Skin of body (tissue), 2 donors: ENCODE results near the gene ZNF511. TPM values are rescaled to one million over a fixed set of nuclear protein-coding genes. Genes with fewer than 3 reads are reported as not detected.
A peak's percentile ranks its signal among the peaks of the same experiment; 100 is the strongest.
"Not testable (repeated sequence)": the region's sequence is repeated elsewhere in the genome, so short reads cannot be mapped to it uniquely, and the experiment has no call there.

Experiments
- DNase-seq: peaks from one replicate; lab custom pipeline; 2025; lab: John Stamatoyannopoulos, UW
- total RNA-seq: library from RNA; depleted of rRNA; stranded (reverse); fragments of >200 nt; gene quantifications from one replicate; pipeline ENCODE4 v1.2.3, GENCODE V29; 2014

The ZNF511 gene, protein sequence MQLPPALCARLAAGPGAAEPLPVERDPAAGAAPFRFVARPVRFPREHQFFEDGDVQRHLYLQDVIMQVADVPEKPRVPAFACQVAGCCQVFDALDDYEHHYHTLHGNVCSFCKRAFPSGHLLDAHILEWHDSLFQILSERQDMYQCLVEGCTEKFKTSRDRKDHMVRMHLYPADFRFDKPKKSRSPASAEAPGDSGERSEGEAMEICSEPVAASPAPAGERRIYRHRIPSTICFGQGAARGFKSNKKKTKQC
- total RNA-seq = 12.2 TPM

DNA sequence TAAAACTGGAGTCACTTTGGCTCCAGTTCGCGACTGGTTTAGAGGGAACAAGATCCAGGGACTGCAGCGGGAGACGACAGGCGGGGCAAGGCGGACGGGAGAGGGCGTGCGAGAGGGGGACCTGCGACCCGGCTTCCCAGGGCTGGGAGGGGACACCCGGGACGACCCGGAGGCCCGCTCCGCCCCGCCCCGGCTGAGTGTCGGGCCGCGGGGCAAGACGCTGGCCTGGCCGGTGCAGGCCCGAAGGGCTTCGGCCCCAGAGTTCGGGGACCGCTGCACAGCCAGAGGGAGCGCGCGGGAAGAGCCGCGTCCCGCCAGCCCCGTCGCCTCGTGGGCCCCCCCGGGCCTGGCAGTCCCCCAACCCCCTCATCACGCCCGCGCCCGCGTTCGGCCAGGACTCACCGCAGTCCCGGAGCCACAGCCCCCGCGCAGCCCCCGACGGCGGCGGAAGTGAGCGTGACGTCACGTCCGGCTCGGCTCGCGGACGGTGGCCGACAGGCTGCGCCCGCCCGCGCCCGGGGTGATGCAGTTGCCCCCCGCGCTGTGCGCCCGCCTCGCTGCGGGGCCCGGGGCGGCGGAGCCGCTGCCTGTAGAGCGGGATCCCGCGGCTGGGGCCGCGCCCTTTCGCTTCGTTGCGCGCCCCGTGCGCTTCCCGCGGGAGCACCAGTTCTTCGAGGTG lies at the start of gene ZNF511, which contains the start of gene TUBGCP2:
TSS of gene ZNF511 (plus strand) at position 494 of the 679 bp plus-strand sequence. CDS start at position 524, 30 bp downstream.
TSS of gene TUBGCP2 (minus strand) at position 452 of the 679 bp plus-strand sequence. CDS start 5,931 bp downstream, outside the sequence.
- peak; percentile 92 for DNase-seq

DNA sequence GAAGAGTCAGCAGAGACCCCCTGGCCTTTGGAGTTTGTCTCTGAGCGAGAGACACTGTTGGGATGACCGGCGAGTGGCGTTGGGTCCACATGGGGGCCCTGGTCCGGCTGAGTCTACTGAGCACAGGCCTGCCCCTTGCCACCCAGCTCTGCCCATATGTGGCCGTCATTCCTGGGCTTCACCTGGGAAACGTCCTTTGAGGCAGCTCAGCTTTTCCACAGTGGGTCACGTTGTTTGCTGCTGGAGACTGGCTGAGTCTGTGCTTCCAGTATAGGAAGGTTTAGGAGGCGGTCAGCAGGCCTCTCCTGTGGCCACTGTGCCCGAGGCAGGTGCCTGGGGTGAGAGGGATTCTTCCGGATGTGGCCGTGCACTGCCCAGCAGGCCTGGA lies 49.1 kb upstream of the ZNF511 start:
- DNase-seq = no peak

DNA sequence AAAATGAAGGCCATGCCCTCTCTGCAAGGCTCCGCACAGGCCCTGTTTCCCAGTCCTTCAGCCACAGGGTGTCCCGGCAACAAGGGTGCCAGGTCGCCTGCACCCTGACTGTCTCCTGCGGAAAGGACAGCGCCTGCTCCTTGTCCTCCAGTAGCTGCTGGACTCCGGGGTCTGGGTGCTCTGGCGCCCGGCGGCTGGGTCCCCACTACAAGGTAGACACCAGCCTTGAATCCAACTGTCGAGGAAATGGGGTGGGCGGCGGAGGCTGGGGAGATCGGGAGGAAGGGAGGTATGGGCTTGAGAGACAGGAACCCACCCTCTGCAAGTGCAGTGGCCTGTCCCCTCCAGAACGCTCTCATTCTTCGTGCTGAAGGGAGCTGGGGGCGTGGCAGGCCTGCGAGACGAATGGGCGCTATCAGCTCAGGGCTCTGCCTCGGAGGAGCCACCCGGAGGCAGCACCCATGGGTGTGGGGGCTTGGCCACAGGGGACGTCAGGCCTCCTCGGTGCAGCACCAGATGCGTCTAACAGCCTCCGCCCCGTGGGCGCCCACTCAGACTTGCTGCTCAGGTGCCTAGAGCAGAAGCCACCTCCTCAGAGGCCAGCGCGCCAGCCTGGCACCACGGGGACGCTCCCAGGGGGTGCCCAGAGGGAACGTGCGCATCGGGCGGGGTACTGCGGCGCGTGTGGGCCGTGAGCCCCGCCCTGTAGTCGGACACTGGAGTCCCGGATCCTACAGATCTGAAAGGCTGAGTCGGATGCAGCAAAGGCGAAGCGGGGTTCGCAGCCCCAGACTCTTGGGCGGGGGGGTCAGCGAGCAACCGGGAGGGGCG lies 47.6 kb upstream of the ZNF511 start:
- no peak for DNase-seq

DNA sequence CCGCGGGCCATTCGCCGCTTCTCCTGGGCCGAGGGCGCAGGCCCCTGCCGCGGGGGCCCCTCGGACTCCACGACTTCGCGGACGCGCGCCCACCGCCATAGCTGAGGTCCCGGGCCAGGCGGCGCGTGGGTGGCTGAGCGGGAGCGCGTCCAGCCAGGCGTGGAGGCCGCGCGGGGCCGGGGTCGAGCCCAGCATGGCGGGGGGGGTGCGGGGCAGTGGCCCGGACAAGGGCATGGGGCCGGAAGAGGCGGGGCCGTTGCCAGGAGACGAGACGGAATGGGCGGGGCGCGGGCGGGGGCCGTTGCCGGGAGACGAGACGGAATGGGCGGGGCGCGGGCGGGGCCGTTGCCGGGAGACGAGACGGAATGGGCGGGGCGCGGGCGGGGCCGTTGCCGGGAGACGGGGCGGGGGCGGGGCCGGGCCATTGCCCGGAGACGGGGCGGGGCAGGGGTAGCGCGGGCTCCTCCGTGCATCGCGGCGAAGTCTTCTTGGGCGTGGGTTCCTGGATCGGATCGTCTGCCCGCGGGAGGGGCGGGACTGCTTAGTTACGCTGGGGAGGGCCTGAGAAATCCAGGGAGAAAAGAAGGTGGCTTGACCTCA lies 46.9 kb upstream of the ZNF511 start:
- no peak for DNase-seq

DNA sequence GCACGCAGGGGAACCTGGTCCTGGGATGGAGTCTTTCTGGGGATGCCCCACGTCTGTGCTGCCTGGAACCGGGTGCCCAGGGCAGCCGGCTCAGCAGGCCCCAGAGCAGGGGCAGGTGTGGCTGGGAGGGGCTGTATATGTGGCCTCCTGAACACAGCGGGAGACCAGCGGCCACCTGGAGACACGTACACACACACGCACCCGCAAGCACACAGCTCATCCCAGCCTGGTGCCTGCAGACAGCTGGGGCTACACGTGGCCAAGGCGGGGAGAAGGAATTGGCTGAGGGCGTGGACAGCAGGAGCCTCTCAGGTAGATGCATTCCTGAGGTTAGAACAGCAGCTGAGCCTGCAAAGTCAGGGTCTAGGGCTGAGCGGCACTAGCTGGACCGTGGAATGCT lies 46.0 kb upstream of the ZNF511 start:
- DNase-seq = no peak

DNA sequence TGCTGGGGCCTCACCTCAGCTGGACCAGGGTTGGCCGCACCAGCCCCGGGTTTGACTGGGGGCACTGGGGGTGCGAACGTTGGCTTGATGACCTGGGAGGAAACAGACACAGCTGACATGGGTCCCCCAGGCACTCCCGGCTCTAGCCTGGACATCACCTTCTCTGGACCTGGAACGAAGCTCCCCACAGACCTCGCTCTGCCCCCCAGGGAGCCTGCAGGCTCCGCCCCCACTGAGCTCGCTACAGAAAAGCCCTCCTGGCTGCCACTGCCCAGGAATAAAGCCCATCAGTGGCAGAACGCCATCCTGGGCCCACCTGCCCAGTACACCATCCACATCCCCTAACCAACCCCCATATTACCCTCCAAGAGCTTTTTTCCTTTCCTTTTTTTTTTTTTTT lies 45.0 kb upstream of the ZNF511 start:
- no peak for DNase-seq

DNA sequence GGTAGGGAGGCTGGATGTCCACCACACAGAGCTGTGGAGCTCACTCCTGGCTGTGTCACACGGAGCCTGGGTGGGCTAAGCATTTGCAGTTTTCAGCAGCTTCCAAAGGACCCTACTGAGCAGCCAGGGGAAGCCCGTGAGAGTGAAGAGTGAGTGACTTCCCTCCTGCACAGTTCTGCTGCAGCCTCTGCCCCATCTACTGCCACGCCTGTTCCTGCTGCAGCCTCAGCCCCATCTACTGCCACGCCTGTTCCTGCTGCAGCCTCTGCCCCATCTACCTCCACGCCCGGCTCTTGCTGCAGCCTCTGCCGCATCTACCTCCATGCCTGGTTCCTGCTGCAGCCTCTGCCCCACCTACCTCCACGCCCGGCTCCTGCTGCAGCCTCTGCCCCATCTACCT lies 44.3 kb upstream of the ZNF511 start:
- DNase-seq = no peak

DNA sequence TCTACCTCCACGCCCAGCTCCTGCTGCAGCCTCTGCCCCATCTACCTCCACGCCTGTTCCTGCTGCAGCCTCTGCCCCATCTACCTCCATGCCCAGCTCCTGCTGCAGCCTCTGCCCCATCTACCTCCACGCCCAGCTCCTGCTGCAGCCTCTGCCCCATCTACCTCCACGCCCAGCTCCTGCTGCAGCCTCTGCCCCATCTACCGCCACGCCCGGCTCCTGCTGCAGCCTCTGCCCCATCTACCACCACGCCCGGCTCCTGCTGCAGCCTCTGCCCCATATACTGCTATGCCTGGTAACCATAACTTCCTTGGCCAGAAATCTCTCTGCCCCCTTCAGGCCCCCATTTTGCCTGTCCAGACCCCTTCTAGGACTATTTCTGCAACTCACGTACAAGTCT lies 43.7 kb upstream of the ZNF511 start:
- DNase-seq = not testable (repeated sequence)

DNA sequence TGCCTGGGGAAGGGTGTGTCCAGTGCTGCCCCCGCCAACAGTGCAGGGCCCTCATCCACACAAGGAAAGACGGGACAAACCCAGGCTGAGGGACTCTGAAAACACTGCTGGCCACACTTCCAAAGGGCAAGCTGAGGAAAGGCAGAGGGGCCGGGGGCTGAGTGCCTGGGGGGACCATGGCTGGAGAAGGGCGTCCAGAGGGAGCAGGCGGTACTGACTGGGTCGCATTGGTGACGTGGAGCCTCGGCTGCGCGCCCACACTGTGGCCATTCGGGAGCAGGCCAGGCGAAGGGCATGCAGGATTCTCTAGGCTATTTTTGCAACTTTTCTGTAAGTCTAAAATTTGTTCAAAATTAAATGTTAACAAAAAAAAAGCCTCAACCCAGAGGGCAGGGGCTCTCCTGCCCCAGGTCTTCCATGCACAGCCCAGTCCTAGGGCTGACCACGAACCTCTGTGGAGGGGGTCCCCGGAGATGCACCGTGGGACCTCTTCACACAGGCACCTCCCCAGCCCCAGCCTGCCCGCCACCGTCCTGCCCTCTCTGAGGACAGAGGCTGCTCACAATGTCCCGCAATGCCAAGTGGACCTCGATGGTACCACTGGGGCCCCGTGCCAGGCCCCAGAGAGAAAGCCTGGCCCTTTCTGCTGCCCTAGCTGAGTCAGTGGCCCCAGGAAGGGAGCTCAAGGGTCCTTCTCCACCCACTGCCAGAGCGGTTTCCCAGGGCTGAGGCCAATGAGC lies 42.5 kb upstream of the ZNF511 start:
- no peak for DNase-seq

DNA sequence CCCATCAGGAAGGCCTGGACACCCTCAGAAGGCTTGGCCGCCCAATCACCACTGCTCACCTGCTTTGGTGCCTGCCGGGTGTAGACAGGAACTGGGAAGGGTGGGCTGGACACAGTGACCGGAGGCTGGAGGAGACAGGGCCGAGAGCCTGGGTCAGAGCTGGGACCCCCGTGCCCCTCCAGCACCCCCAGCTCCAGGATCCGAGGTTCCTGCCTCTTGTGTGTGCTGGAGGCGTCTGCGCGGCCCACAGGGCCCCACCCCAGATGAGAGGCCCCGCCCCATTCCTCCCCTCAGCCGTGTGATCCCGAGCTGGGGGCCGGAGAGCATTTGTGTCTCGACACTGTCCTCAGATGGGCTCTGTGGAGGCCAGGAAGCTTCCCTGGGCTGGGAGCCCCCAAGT lies 41.4 kb upstream of the ZNF511 start:
- no peak for DNase-seq

DNA sequence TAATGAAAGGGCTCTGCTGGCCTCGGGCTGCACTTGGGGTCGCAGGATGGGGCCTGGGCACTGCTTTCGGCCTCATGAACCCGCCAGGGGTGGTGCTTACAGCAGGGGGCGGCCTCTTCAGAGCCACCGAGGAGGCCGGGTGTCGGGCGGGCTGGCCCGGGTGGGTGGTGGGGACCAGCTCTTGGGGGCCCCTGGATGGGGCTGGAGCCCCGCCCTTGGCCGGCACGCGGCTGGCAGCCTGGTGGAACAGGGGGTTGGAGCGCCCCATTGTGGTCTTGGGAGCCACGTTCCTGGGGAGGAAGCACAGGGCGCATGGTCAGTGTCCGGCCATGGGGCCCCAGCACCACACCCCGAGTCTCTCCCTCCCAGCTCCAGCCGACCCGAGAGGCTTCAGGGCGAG lies 40.9 kb upstream of the ZNF511 start:
- DNase-seq = no peak

DNA sequence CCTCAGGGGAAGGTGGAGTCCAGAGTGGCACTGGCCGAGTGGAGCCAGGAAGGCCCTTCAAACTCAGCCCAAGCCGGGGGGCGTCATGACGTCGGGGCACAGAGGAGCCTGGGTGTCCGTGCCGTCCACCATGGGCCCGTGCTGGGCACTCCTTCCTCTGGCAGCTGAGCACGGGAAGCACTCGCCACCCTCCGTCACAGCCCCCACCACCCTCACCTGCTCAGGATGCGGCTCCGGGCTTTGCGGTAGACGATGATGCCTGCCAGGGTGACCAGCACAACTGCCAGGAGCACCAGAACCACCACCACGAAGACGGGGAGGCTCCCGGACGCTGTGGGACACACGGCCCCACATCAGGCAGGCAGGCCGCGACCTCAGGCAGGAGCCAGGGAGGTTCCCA lies 40.2 kb upstream of the ZNF511 start:
- no peak for DNase-seq

DNA sequence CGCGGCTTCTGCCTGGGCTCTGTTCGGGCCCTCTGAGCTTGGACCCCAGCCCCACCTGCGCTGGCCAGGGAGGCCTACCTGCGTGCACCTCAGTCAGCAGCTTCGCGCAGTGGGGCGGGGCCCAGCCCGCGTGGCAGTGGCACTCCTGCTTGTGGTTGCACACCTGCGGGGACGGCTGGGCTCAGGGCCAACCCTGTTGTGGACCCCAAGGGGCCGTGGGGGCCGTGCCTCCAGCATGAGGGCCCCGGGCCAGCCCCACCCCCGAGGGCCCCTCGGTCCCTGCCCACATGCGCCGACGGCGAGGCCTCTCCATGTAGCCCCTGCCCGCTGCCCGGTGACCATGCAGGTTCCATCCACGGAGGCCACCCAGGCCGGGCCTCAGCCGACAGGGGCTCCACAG lies 39.3 kb upstream of the ZNF511 start:
- DNase-seq = no peak

DNA sequence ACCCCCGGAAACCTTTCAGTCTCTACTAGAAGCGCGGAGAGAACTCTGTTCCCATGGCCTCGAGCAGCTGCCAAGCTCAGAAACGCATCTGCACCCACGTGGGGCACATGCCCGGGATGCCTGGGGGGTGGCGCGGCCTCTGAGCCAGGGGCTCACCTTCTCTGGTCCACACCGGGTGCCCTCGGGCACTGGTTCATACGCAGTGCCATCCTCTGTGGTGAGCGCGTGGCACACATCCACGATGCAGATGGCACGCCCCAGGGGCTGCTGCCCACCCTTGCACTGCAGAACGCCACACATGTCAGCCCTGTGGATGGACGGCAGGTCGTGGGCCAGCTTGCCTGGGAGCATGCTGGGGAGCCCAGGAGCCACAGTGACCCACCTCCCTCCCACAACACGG lies 38.5 kb upstream of the ZNF511 start:
- DNase-seq = no peak

DNA sequence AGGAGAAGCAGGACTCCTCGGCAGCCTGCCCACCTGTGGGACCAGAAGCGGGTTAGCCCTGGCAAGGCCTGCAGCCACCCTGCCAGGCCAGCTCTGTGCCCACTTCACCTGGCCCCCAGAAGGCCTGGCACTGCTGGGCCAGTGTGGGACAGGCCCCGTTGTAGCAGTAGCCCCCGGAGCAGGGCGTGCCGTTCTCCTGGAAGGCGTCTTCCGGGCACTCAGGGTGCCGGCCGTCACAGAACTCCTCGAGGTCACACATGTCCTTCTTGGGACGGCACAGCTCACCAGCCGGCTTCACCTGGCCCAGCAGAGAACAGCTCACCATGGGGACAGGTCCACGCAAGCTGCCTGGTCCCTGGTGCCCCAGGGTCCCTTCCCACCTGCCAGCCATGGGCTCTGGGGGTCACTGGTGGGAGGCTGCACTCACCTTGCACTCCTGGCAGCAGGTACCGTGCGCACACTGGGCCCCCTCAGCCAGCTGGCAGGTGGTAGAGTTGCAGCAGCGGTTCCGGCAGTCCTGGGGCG lies 37.9 kb upstream of the ZNF511 start:
- no peak for DNase-seq

DNA sequence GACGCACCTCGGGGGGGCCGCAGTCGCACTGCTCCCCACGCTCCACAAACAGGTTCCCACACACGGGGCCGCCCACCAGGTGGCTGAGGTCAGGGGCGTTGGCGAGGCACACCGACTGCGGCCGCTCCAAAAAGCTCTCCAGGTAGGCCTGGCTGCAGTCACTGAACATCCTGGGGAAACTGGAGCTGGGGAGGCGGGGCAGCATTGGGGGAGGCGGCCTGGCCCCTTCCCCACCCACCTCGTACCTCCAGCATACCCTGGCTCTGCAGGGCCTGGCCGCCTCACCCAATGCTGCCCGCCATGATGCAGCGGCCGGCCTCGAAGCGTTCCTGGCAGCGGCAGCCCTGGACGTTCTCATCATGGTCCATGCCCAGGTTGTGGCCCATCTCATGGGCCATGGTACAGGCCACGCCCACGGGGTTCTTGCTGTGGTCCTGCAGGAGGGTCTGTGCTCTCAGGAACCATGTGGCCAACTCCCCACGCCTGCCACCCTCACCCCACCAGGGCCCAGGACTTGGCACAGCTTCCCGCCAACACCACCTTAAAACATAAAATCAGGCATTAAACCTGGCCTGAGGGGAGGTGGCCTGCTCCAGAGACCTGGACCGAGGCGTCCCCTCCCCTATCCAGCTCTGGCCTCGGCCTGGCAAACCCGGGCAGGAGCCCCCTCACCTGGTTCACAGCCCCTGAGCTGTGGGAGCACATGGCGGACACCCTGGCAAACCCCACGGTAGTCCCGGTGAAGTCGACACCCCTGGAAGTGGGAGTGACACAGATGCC lies 37.0 kb upstream of the ZNF511 start:
- no peak for DNase-seq

DNA sequence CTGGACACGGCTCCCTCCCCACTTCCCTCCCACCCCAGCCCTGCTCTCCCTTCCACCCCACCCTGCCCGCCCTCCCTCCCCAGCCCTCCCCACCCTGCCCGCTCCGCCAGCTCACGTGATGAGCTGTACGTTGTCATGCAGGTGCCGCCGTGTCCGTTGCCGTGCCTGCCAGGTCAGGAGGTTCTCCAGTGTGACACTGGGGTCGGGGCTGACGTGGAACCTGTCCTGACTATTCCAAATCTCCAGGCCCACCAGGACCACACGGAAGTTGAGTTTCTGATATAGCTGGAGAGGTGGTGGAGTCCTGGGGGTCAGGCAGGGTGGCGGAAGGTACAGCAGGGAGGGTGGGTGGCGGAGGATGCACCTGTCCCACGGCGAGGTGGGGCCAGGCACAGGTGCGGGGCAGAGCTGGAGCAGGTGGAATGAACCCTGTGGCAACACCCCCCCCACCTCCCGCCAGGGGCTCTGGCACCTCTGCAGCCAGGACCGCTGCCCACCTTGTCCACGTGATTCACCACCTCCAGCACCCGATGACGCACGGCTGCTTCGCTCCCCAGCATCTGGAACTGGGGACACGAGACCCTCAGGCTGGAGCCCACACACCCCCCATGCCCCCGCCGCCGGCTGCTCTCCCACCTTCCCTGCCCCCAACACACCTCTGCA lies 36.3 kb upstream of the ZNF511 start:
- no peak for DNase-seq

DNA sequence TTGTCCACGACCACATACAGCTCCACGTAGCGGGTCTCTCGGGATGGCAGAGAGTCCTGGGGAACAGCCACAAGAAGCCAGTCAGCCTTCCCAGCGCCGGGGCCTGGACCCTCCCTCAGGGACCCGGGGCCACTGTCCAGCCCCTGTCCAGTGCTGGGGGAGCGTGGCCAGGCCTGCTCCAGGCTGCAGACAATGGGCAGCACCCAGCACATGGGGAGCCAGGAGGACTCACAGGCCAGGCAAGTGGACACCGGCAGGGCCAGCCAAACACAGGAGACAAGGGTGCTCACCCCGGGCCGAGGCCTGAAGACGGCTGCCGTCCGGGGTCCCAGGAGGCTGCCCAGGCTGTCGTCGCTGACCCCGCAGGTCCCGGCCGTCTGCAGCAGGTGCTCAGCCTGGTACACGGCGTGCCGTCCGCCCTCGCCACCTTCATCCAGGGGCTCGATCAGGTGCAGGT lies 35.7 kb upstream of the ZNF511 start:
- DNase-seq = no peak

DNA sequence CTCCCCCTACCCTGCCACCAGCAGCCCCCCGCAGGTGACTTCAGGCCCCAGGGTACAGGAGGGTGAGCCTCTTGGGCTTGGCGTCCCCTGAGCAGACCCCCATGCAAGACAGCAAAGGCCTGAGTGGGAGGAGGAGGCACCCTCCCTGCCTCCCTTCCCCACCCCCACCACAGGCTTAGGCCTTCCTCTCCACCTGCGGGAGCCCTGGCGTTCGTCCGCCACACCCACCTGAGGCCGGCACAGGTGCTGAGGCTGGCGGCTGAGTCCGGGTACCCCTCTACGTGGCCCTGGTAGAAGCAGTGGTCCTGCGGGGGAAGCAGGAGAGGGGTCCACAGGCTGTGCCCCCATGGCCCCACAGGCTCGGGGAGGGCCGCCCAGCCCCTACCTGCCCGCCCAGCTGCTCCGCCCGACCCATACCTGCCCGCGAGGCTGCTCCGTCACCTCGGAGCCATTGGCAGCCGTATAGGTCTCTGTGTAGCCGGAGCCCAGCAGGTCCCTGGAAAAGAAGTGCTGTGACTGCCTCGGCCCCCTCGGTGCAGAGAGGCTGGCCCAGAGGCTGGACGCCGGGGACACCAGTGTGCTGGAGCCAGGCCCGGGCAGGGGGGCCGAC lies 35.1 kb upstream of the ZNF511 start:
- no peak for DNase-seq
